Measurements from ENCODE around the gene PCDHB15. TPM values are rescaled to one million over a fixed set of nuclear protein-coding genes. Genes with fewer than 3 reads are reported as not detected.

Gene PCDHB15
- polyA plus RNA-seq, 1 of the 3 experiments (the other 2 are of a cell fraction) = 0.99 TPM

- Histone ChIP-seq H3K79me2 (ENCODE audit: insufficient read depth) (no peaks in the 10 kb centered on the region), H3K36me3 (replicated peaks in 1 of 2; ENCODE audit: control insufficient read depth in 1 of 2, insufficient read depth in 2 of 2, low read length in 1 of 2) (peaks cover 0 to 3% of the 10 kb centered on the region in 2 experiments), H3K27me3 (ENCODE audit: insufficient read depth) (no peaks in the 10 kb centered on the region), H3K9ac (no peak overlapping the region), H2AFZ (ENCODE audit: low read depth) (no peak overlapping the region), H3K9me3 (peaks cover 12% of the 10 kb centered on the region), H3K4me2 (no peak overlapping the region), H3K27ac (ENCODE audit: low read depth in 2 of 2, low read length in 1 of 2) (no peak overlapping the region), H3K4me1 (ENCODE audit: control insufficient read depth in 1 of 2, insufficient read depth in 2 of 2, low read depth in 1 of 2, low read length in 1 of 2) (no peaks in the 10 kb centered on the region), H3F3A (replicated peaks; ENCODE audit: insufficient read depth) (no peaks in the 10 kb centered on the region), H3K9me2 (no peaks in the 10 kb centered on the region), H3K4me3 (ENCODE audit: low read depth in 2 of 2, low read length in 1 of 2) (no peak overlapping the region), H4K20me1 (ENCODE audit: insufficient read depth) (no peaks in the 10 kb centered on the region)
- no peak for TF ChIP-seq NRF1 (IDR thresholded peaks at IDR 0.05; ENCODE audit: low read depth, low read length)
- no peak for TF ChIP-seq CHD2 (IDR thresholded peaks at IDR 0.05; ENCODE audit: low read length, partially characterized antibody)
- no peak for TF ChIP-seq EZH2phosphoT487 (IDR thresholded peaks at IDR 0.05; ENCODE audit: borderline replicate concordance, low read depth)
- TF ChIP-seq ELF1 (IDR thresholded peaks at IDR 0.05) = no peak
- no peak for TF ChIP-seq EP300 (IDR thresholded peaks at IDR 0.05; ENCODE audit: borderline replicate concordance in 1 of 2, low read depth in 1 of 2, low read length in 1 of 2)
- no peak for TF ChIP-seq NFIC (IDR thresholded peaks at IDR 0.05; ENCODE audit: borderline replicate concordance)
- TF ChIP-seq USF1 (IDR thresholded peaks at IDR 0.05; ENCODE audit: borderline replicate concordance, low read depth) = no peak
- no peak for TF ChIP-seq CTCF (IDR thresholded peaks at IDR 0.05)
- no peak for TF ChIP-seq SMC3 (IDR thresholded peaks at IDR 0.05; ENCODE audit: low read depth, low read length)
- TF ChIP-seq YY1 (IDR thresholded peaks at IDR 0.05; ENCODE audit: low read depth) = no peak
- TF ChIP-seq RXRA (IDR thresholded peaks at IDR 0.05; ENCODE audit: borderline replicate concordance, low read depth) = no peak
- TF ChIP-seq GATA2 (CRISPR knock-in tag; IDR thresholded peaks at IDR 0.05) = no peak
- TF ChIP-seq JUND (IDR thresholded peaks at IDR 0.05) = no peak
- no peak for TF ChIP-seq TCF12 (IDR thresholded peaks at IDR 0.05)
- no peak for TF ChIP-seq MAX (IDR thresholded peaks at IDR 0.05; ENCODE audit: low read depth)
- POLR2A ChIA-PET = no interaction called here
- CTCF ChIA-PET = interaction anchor here (0.6 to 2.8 kb wide), 3 partner anchors 27 to 314 kb away, joined by 3 to 9 read pairs (median 4); partner anchors contain the start of genes PCDHB14 and TAF7
- no peak for DNase-seq
Observed at GRCh38 chr5:141250576-141250975, 5.4 kb downstream of the PCDHB15 start.

- H3K4me2 ChIP-seq = no peak overlapping the region
- no peaks in the 10 kb centered on the region for H4K20me1 ChIP-seq (ENCODE audit: insufficient read depth)
- H3F3A ChIP-seq (replicated peaks; ENCODE audit: insufficient read depth) = no peaks in the 10 kb centered on the region
- TF ChIP-seq SIN3A (IDR thresholded peaks at IDR 0.05; ENCODE audit: borderline replicate concordance, low read depth, low read length) = no peak
- no peak for TF ChIP-seq EP300 (IDR thresholded peaks at IDR 0.05; ENCODE audit: borderline replicate concordance in 1 of 2, low read depth in 1 of 2, low read length in 1 of 2)
- TF ChIP-seq NFIC (IDR thresholded peaks at IDR 0.05; ENCODE audit: borderline replicate concordance) = no peak
- TF ChIP-seq GATA2 (CRISPR knock-in tag; IDR thresholded peaks at IDR 0.05) = no peak
- no peak for TF ChIP-seq FOSL2 (IDR thresholded peaks at IDR 0.05; ENCODE audit: borderline replicate concordance, low read depth)
- POLR2A ChIA-PET = no interaction called here
- H3K79me2 ChIP-seq (ENCODE audit: insufficient read depth) = no peaks in the 10 kb centered on the region
- H3K4me3 ChIP-seq (ENCODE audit: low read depth in 2 of 2, low read length in 1 of 2) = no peak overlapping the region
- peaks cover 47% of the 10 kb centered on the region for H3K9me3 ChIP-seq
- no peak for DNase-seq
- H3K27me3 ChIP-seq (ENCODE audit: insufficient read depth) = no peaks in the 10 kb centered on the region
- H3K36me3 ChIP-seq (replicated peaks in 1 of 2; ENCODE audit: control insufficient read depth in 1 of 2, insufficient read depth in 2 of 2, low read length in 1 of 2) = peaks cover 0 to 13% of the 10 kb centered on the region in 2 experiments
- no peaks in the 10 kb centered on the region for H3K9me2 ChIP-seq
- no peak overlapping the region for H2AFZ ChIP-seq (ENCODE audit: low read depth)
- H3K9ac ChIP-seq = no peak overlapping the region
- H3K27ac ChIP-seq (ENCODE audit: low read depth in 2 of 2, low read length in 1 of 2) = no peak overlapping the region
- CTCF ChIA-PET = no interaction called here
- no peaks in the 10 kb centered on the region for H3K4me1 ChIP-seq (ENCODE audit: control insufficient read depth in 1 of 2, insufficient read depth in 2 of 2, low read depth in 1 of 2, low read length in 1 of 2)
Observed at GRCh38 chr5:141258464-141258863, 13.3 kb downstream of the PCDHB15 start.
